Thymus (tissue), 11 donors: ENCODE measurements around the gene RIPOR3. TPM values are rescaled to one million over a fixed set of nuclear protein-coding genes. Genes with fewer than 3 reads are reported as not detected.

Experiments used
- DNase-seq, 9 donors: peaks; one replicate each; pipeline ENCODE4 v3.0.0-alpha.2; 2013; ENCODE audit warnings: low spot score in 9 of 9, low read depth in 6 of 9, missing footprints in 1 of 9
- H3K27ac ChIP-seq, 2 donors: one replicate each; pipeline ENCODE4 v1.5.1; 2013; ENCODE audit warnings: control low read depth in 1 of 2, low read depth in 1 of 2, low read length in 1 of 2, mild to moderate bottlenecking in 1 of 2, moderate library complexity in 1 of 2
- H3K27me3 ChIP-seq, 2 donors: one replicate each; pipeline ENCODE4 v1.5.1; 2013; ENCODE audit warnings: low read length in 1 of 2; ENCODE audit not compliant: control insufficient read depth in 2 of 2, insufficient read depth in 1 of 2
- H3K36me3 ChIP-seq, 2 donors: one replicate each; pipeline ENCODE4 v1.5.1; 2013; ENCODE audit warnings: low read length in 1 of 2, mild to moderate bottlenecking in 1 of 2, moderate library complexity in 1 of 2; ENCODE audit not compliant: control insufficient read depth in 2 of 2, insufficient read depth in 2 of 2
- H3K4me1 ChIP-seq, 2 donors: one replicate each; pipeline ENCODE4 v1.5.1; 2013; ENCODE audit warnings: low read length in 2 of 2; ENCODE audit not compliant: control insufficient read depth in 2 of 2, insufficient read depth in 2 of 2
- H3K4me3 ChIP-seq, 2 donors: one replicate each; pipeline ENCODE4 v1.5.1; 2013; ENCODE audit warnings: low read length in 2 of 2, control low read depth in 1 of 2, mild to moderate bottlenecking in 1 of 2
- H3K9me3 ChIP-seq, 2 donors: one replicate each; pipeline ENCODE4 v1.5.1; 2013; ENCODE audit warnings: low read length in 1 of 2, mild to moderate bottlenecking in 1 of 2; ENCODE audit not compliant: control insufficient read depth in 2 of 2, insufficient read depth in 1 of 2
- WGBS: extraction: QIAGEN DNeasy Blood & Tissue Kit; methylation state at CpG from one replicate; pipeline ENCODE4 v1.1.7; 2013; 5-methylcytosine and 5-hydroxymethylcytosine counted together
- polyA plus RNA-seq: library from polyadenylated mRNA; stranded (reverse); fragments of 200-250 nt; gene quantifications from one replicate; pipeline ENCODE4 v1.2.3, GENCODE V29; 2013
- total RNA-seq: library from RNA; stranded (reverse); fragments of 120-200 nt; gene quantifications from one replicate; pipeline ENCODE4 v1.2.4, GENCODE V29; 2013
- donor health status: healthy.

Gene RIPOR3
- total and polyA plus RNA-seq, 2 donors: 12.2 to 23.4 TPM

DNA sequence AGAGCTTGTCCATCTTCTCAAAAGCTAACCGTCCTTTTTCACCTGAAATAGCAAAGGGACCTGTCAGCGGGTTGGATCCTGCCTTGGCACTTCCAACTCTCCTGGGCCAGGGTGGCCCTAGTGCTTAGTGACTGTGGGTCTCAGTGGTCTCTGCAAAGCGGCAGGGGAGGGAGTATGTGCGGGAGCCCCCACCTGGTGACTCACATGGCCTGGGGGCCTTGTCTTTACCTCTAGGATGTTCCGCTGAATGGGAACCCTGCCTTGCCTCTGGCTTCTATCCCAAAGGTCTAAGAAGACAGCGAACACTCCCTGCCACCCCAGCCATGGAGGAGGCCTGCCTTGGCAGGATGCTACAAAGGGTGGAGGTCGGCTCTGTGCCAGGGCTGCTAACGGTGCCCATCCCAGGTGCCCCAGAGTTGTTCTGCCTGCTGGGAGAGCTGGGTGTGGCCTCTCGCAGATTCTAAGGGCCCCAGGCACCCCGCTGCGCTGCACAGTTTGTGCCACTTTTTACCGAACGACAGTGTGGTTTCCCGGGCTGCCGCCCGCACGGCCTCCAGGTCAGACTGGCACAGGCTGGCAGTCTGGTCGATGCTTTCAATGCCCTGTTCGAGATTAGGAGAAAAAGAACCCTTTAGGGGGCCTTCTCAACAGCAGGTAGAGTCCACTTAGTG lies 103.9 kb downstream of the RIPOR3 start:
- H3K36me3 ChIP-seq: peaks cover 39 to 62% of the 10 kb centered on the region in 2 donors

DNA sequence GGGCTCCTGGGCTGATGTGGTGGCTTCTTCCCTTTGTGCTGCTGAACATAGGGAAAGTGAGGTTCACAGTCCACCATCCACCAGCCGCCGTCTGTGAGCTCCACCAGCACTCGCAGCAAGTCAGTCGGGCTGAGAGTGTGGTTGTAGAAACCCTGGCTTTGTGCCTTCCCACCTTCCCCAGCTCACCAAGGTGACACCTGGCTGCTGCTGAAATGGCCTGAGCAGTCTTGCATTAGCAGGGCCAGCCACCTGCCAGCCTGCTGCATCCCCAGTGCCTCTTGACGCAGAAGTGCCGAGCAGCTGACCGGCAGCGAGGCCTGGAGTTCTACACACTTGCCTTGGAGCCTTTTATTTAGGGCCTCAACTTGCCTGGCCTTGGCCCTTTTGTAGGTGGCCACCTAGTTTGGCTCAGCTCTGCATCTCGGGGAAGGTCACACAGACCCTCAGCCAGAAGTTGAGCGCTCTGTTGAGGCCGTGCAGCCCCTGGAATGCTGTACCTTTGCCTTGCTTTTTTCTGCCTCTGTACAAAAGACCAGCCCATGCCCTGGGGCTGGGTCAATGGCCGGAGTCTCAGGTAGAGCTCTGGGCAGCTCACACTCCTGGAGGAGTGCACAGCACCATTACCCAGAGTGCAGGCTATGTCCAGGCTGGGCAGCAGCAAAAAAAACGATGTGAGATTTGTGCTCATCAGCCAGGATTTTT lies 104.7 kb downstream of the RIPOR3 start:
- Histone ChIP-seq H3K27ac (no peak overlapping the region), H3K9me3 (no peaks in the 10 kb centered on the region), H3K4me3 (no peak overlapping the region), H3K27me3 (no peaks in the 10 kb centered on the region), H3K4me1 (peaks cover 0 to 2% of the 10 kb centered on the region in 2 donors), H3K36me3 (peaks cover 46 to 69% of the 10 kb centered on the region in 2 donors)
- no peak for DNase-seq
- WGBS: 98% methylated on average over 13 of the region's 13 CpGs

More for the DNA sequence above, 103.9 kb downstream of the RIPOR3 start:
- H3K9me3 ChIP-seq: no peaks in the 10 kb centered on the region
- 96% methylated on average over 19 of the region's 19 CpGs for WGBS
- no peaks in the 10 kb centered on the region for H3K27me3 ChIP-seq
- no peak overlapping the region for H3K4me3 ChIP-seq
- H3K4me1 ChIP-seq: peaks cover 0 to 2% of the 10 kb centered on the region in 2 donors
- no peak overlapping the region for H3K27ac ChIP-seq
- DNase-seq: no peak

DNA sequence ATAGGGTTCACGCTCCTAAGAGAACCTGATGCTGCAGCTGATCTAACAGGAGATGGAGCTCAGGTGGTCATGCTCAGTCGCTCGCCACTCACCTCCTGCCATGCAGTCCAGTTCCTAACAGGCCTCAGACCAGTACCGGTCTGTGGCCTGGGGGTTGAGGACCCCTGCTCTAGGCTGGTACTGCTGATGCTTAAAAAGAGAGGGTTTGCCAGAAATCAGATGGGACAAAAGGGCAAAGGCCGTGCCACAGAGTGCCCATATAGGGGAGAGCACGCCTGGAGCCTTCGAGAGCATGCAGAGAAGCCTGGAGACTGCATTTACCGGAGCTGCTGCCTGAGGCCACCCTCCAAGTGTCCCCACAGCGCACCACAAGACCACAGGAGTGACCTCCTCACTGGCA lies 105.7 kb downstream of the RIPOR3 start:
- no peak overlapping the region for H3K4me3 ChIP-seq
- WGBS: 96% methylated on average over 9 of the region's 9 CpGs
- DNase-seq: no peak

GRCh38 chr20:50585214-50585613 lies 106.1 kb downstream of the RIPOR3 start:
- Histone ChIP-seq H3K27me3 (no peaks in the 10 kb centered on the region), H3K4me1 (peaks cover 0 to 2% of the 10 kb centered on the region in 2 donors), H3K4me3 (no peak overlapping the region), H3K9me3 (no peaks in the 10 kb centered on the region), H3K36me3 (peaks cover 56 to 79% of the 10 kb centered on the region in 2 donors), H3K27ac (no peak overlapping the region)
- WGBS: 87% methylated on average over 5 of the region's 5 CpGs
- no peak for DNase-seq

More for the DNA sequence above, 105.7 kb downstream of the RIPOR3 start:
- Histone ChIP-seq H3K9me3 (no peaks in the 10 kb centered on the region), H3K4me1 (peaks cover 0 to 2% of the 10 kb centered on the region in 2 donors), H3K36me3 (peaks cover 54 to 77% of the 10 kb centered on the region in 2 donors), H3K27me3 (no peaks in the 10 kb centered on the region), H3K27ac (no peak overlapping the region)

DNA sequence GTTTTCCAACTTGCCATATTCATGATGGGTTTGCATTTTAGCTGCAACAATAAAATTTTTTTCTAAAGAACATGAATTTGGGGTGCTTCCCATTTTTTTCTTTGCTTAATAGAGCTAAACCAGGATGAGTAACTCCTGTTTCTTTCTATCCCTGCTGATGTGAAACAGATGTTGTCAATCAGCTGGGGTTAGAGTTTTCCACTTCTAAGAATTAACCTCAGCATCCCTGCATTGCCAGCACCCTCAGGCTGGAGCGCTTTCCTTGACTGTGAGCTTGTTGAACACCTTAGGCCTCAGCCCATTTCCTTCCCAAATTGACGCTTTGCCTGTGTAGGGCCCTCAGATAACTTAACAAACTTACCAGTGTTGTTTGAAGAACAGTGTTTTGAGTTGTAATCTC lies 106.7 kb downstream of the RIPOR3 start:
- DNase-seq: no peak
- H3K27ac ChIP-seq: no peak overlapping the region
- H3K4me3 ChIP-seq: no peak overlapping the region
- H3K27me3 ChIP-seq: no peaks in the 10 kb centered on the region
- 98% methylated on average over 2 of the region's 2 CpGs for WGBS
- H3K9me3 ChIP-seq: no peaks in the 10 kb centered on the region
- H3K36me3 ChIP-seq: peaks cover 59 to 80% of the 10 kb centered on the region in 2 donors
- peaks cover 0 to 2% of the 10 kb centered on the region in 2 donors for H3K4me1 ChIP-seq

DNA sequence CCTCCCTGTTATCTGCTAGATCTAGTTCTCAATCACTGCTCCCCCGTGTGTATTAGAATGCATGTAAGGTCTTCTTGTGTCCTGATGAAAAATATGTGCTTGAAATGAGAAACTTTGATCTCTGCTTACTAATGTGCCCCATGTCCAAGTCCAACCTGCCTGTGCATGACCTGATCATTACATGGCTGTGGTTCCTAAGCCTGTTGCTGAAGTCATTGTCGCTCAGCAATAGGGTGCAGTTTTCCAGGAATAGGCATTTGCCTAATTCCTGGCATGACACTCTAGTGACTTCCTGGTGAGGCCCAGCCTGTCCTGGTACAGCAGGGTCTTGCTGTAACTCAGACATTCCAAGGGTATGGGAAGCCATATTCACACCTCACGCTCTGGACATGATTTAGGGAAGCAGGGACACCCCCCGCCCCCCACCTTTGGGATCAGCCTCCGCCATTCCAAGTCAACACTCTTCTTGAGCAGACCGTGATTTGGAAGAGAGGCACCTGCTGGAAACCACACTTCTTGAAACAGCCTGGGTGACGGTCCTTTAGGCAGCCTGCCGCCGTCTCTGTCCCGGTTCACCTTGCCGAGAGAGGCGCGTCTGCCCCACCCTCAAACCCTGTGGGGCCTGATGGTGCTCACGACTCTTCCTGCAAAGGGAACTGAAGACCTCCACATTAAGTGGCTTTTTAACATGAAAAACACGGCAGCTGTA lies 107.7 kb downstream of the RIPOR3 start:
- H3K27me3 ChIP-seq: no peaks in the 10 kb centered on the region
- no peak overlapping the region for H3K27ac ChIP-seq
- H3K4me3 ChIP-seq: no peak overlapping the region
- DNase-seq: no peak
- H3K4me1 ChIP-seq: peaks cover 0 to 2% of the 10 kb centered on the region in 2 donors
- no peaks in the 10 kb centered on the region for H3K9me3 ChIP-seq
- peaks cover 70 to 89% of the 10 kb centered on the region in 2 donors for H3K36me3 ChIP-seq
- WGBS: 96% methylated on average over 15 of the region's 15 CpGs

DNA sequence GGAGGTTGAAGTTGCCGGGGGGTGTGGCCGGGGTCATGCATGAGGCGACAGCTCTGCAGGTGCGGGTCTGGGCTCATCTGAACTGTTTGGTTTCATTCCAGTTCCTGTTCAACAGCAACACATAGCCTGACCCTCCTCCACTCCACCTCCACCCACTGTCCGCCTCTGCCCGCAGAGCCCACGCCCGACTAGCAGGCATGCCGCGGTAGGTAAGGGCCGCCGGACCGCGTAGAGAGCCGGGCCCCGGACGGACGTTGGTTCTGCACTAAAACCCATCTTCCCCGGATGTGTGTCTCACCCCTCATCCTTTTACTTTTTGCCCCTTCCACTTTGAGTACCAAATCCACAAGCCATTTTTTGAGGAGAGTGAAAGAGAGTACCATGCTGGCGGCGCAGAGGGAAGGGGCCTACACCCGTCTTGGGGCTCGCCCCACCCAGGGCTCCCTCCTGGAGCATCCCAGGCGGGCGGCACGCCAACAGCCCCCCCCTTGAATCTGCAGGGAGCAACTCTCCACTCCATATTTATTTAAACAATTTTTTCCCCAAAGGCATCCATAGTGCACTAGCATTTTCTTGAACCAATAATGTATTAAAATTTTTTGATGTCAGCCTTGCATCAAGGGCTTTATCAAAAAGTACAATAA lies 108.6 kb downstream of the RIPOR3 start:
- Histone ChIP-seq H3K9me3 (no peaks in the 10 kb centered on the region), H3K4me1 (peaks cover 0 to 2% of the 10 kb centered on the region in 2 donors), H3K27me3 (no peaks in the 10 kb centered on the region), H3K36me3 (peaks cover 78 to 94% of the 10 kb centered on the region in 2 donors), H3K4me3 (no peak overlapping the region), H3K27ac (no peak overlapping the region)
- 92% methylated on average over 26 of the region's 26 CpGs for WGBS
- no peak for DNase-seq

DNA sequence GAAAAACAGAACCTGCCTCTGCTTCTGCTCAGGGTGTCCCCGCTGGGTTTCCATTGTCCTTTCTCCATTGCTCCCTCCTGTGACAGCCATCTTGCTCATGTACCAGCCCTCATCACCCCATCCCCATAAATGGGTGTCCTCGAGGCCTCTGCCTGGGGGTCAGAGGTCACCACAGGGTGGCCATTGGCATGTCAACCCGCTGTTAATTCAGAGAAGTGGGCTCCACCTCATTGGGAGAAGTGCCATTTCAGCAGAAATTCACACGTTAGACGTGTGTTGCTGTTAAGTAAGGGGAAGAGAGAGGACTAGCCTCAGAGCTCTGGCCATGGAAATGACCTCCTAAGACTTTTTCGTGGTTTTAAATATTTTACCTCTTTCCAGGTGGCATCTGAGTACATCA lies 109.2 kb downstream of the RIPOR3 start:
- no peaks in the 10 kb centered on the region for H3K9me3 ChIP-seq
- peaks cover 81 to 94% of the 10 kb centered on the region in 2 donors for H3K36me3 ChIP-seq
- WGBS: 96% methylated on average over 6 of the region's 6 CpGs
- no peaks in the 10 kb centered on the region for H3K27me3 ChIP-seq
- no peak overlapping the region for H3K4me3 ChIP-seq
- peaks cover 0 to 2% of the 10 kb centered on the region in 2 donors for H3K4me1 ChIP-seq
- H3K27ac ChIP-seq: peak overlapping the region in 1 of 2 donors; percentile 3
- DNase-seq: no peak
